ENCODE measurements around the gene TENT5C.

- no peak for TF ChIP-seq CTCF (IDR thresholded peaks at IDR 0.05)
- TF ChIP-seq POLR2A (IDR thresholded peaks at IDR 0.05), result no peak
Observed at GRCh38 chr1:117654493-117655219, 48.8 kb downstream of the TENT5C start.
